Parathyroid adenoma (tissue), 2 donors: ENCODE data around the gene TIMP1.

ENCODE experiments used
- H2AFZ ChIP-seq: fragments of 300-600 bp; sonication (generic); one replicate; pipeline ENCODE4 v1.7.0; 2017; ENCODE audit warnings: antibody characterized with exemption, mild to moderate bottlenecking
- H3K27ac ChIP-seq: fragments of 300-600 bp; sonication (generic); one replicate; pipeline ENCODE4 v1.7.0; 2017
- H3K27me3 ChIP-seq: fragments of 300-600 bp; sonication (generic); one replicate; pipeline ENCODE4 v1.7.0; 2017; ENCODE audit warnings: low read length; ENCODE audit not compliant: control insufficient read depth, insufficient read depth
- H3K36me3 ChIP-seq: fragments of 300-600 bp; sonication (generic); one replicate; pipeline ENCODE4 v1.7.0; 2017; ENCODE audit warnings: low read length; ENCODE audit not compliant: control insufficient read depth, insufficient read depth
- H3K4me1 ChIP-seq: fragments of 300-600 bp; sonication (generic); one replicate; pipeline ENCODE4 v1.7.0; 2017; ENCODE audit warnings: control low read depth
- H3K4me2 ChIP-seq: fragments of 300-600 bp; sonication (generic); one replicate; pipeline ENCODE4 v1.7.0; 2017; ENCODE audit warnings: low read length
- H3K4me3 ChIP-seq: fragments of 300-600 bp; sonication (generic); one replicate; pipeline ENCODE4 v1.7.0; 2017; ENCODE audit warnings: low read depth, low read length
- H3K79me2 ChIP-seq: fragments of 300-600 bp; sonication (generic); one replicate; pipeline ENCODE4 v1.7.0; 2017; ENCODE audit warnings: control low read depth
- H3K9ac ChIP-seq: fragments of 300-600 bp; sonication (generic); one replicate; pipeline ENCODE4 v1.7.0; 2017; ENCODE audit warnings: mild to moderate bottlenecking
- H3K9me3 ChIP-seq: fragments of 300-600 bp; sonication (generic); one replicate; pipeline ENCODE4 v1.7.0; 2017; ENCODE audit warnings: low read length; ENCODE audit not compliant: control insufficient read depth
- CTCF ChIP-seq: fragments of 300-600 bp; sonication (generic); IDR thresholded peaks from one replicate; pipeline ENCODE4 v1.7.0; 2017; ENCODE audit warnings: antibody characterized with exemption, mild to moderate bottlenecking
- donor health status: primary hyperparathyroidism.

TIMP1 gene

GRCh38 chrX:47572773-47573340 is 9.4 kb upstream of the TIMP1 start:
- Histone ChIP-seq H3K4me2 (no peak overlapping the region), H3K9me3 (no peaks in the 10 kb centered on the region), H3K79me2 (no peaks in the 10 kb centered on the region), H3K4me1 (no peaks in the 10 kb centered on the region), H3K27ac (no peak overlapping the region), H3K4me3 (no peak overlapping the region), H2AFZ (no peak overlapping the region), H3K27me3 (no peaks in the 10 kb centered on the region), H3K9ac (no peak overlapping the region), H3K36me3 (no peaks in the 10 kb centered on the region)
- TF ChIP-seq CTCF = no peak

- Histone ChIP-seq H3K9me3 (no peaks in the 10 kb centered on the region), H3K79me2 (no peaks in the 10 kb centered on the region), H3K36me3 (no peaks in the 10 kb centered on the region), H3K27me3 (no peaks in the 10 kb centered on the region), H3K27ac (no peak overlapping the region), H2AFZ (no peak overlapping the region), H3K4me3 (no peak overlapping the region), H3K4me2 (no peak overlapping the region), H3K9ac (no peak overlapping the region), H3K4me1 (no peaks in the 10 kb centered on the region)
- TF ChIP-seq CTCF = no peak
These were observed 8.7 kb upstream of the TIMP1 start for GRCh38 chrX:47573341-47574075.

- no peak for TF ChIP-seq CTCF
- no peak overlapping the region for H3K4me3 ChIP-seq
- H3K4me1 ChIP-seq = no peaks in the 10 kb centered on the region
- no peaks in the 10 kb centered on the region for H3K9me3 ChIP-seq
- no peak overlapping the region for H3K4me2 ChIP-seq
- H3K9ac ChIP-seq = no peak overlapping the region
- H3K36me3 ChIP-seq = no peaks in the 10 kb centered on the region
- no peaks in the 10 kb centered on the region for H3K79me2 ChIP-seq
- H2AFZ ChIP-seq = no peak overlapping the region
- H3K27ac ChIP-seq = no peak overlapping the region
- H3K27me3 ChIP-seq = no peaks in the 10 kb centered on the region
These were observed 8.1 kb upstream of the TIMP1 start for GRCh38 chrX:47574076-47574546.

GRCh38 chrX:47574547-47575301 is 7.5 kb upstream of the TIMP1 start:
- Histone ChIP-seq H3K4me2 (no peak overlapping the region), H3K36me3 (no peaks in the 10 kb centered on the region), H3K4me3 (no peak overlapping the region), H3K79me2 (no peaks in the 10 kb centered on the region), H3K9me3 (no peaks in the 10 kb centered on the region), H3K27ac (no peak overlapping the region), H3K4me1 (no peaks in the 10 kb centered on the region), H3K27me3 (no peaks in the 10 kb centered on the region), H2AFZ (no peak overlapping the region), H3K9ac (no peak overlapping the region)
- TF ChIP-seq CTCF = no peak
